HEK293 (cell line): ENCODE results near the gene AP3S2.
"Not testable (repeated sequence)": the region's sequence is repeated elsewhere in the genome, so short reads cannot be mapped to it uniquely, and the experiment has no call there.

ENCODE experiments used
- CTCF ChIA-PET: fragments of 350-600 bp; formaldehyde crosslinking; extraction: SDS; loops from one replicate; lab custom pipeline; 2021; ENCODE audit warnings: antibody characterized with exemption; lab: Yijun Ruan, JAX
- POLR2A ChIA-PET: fragments of 300-600 bp; formaldehyde crosslinking; extraction: SDS; loops from one replicate; lab custom pipeline; 2020; ENCODE audit warnings: antibody characterized with exemption, inconsistent platforms; lab: Yijun Ruan, JAX
- H3K27ac ChIP-seq: fragments of 200-500 bp; sonication (Bioruptor generic); 2 replicates; pipeline ENCODE4 v1.5.1; 2014; ENCODE audit warnings: low read depth, low read length, control low read depth, inconsistent platforms; ENCODE audit errors: extremely low read depth
- H3K36me3 ChIP-seq, 2 experiments: fragments of 200-500 bp in 1 of 2; sonication (Bioruptor generic) in 1 of 2; 1 replicate in 1 of 2; 2 replicates in 1 of 2; pipeline ENCODE4 v1.5.1; 2014 to 2017; ENCODE audit warnings: inconsistent platforms in 2 of 2, low read length in 2 of 2; ENCODE audit not compliant: control insufficient read depth in 2 of 2, insufficient read depth in 1 of 2
- H3K4me1 ChIP-seq: fragments of 200-500 bp; sonication (Bioruptor generic); 2 replicates; pipeline ENCODE4 v1.5.1; 2014; ENCODE audit warnings: mild to moderate bottlenecking, low read length, inconsistent platforms; ENCODE audit not compliant: control insufficient read depth, insufficient read depth
- H3K4me3 ChIP-seq: 2 replicates; pipeline ENCODE4 v1.5.1; 2011; ENCODE audit warnings: low read depth, mild to moderate bottlenecking, control low read depth, low read length, moderate library complexity
- H3K9me3 ChIP-seq: fragments of 200-500 bp; sonication (Bioruptor generic); 2 replicates; pipeline ENCODE4 v1.5.1; 2014; ENCODE audit warnings: low read depth, low read length, inconsistent platforms; ENCODE audit not compliant: control insufficient read depth, insufficient read depth
- GFI1B ChIP-seq: fragments of 450-650 bp; formaldehyde crosslinking; IDR thresholded peaks from 2 replicates; pipeline ENCODE4 v1.5.1; 2016; ENCODE audit warnings: missing biosample characterization, missing genetic modification characterization
- MYNN ChIP-seq: fragments of 450-650 bp; formaldehyde crosslinking; IDR thresholded peaks from 2 replicates; pipeline ENCODE4 v1.5.1; 2016; ENCODE audit warnings: missing biosample characterization, missing genetic modification characterization, borderline replicate concordance
- PBX3 ChIP-seq: sonication (generic); formaldehyde crosslinking; IDR thresholded peaks from 2 replicates; pipeline ENCODE4 v1.8.1; 2022; ENCODE audit warnings: mild to moderate bottlenecking, moderate library complexity, missing genetic modification reagents
- RBAK ChIP-seq: fragments of 450-650 bp; formaldehyde crosslinking; IDR thresholded peaks from 2 replicates; pipeline ENCODE4 v1.5.1; 2016; ENCODE audit warnings: missing biosample characterization, missing genetic modification characterization
- ZBTB11 ChIP-seq: fragments of 450-650 bp; formaldehyde crosslinking; conservative IDR thresholded peaks from 2 replicates; pipeline ENCODE4 v1.5.1; 2016; ENCODE audit warnings: low read depth, missing biosample characterization, missing genetic modification characterization
- ZBTB8A ChIP-seq: fragments of 450-650 bp; formaldehyde crosslinking; IDR thresholded peaks from 2 replicates; pipeline ENCODE4 v1.5.1; 2016; ENCODE audit warnings: missing biosample characterization, missing genetic modification characterization
- ZNF140 ChIP-seq: fragments of 450-650 bp; formaldehyde crosslinking; IDR thresholded peaks from 2 replicates; pipeline ENCODE4 v1.5.1; 2016; ENCODE audit warnings: missing biosample characterization, missing genetic modification characterization
- ZNF18 ChIP-seq: fragments of 450-650 bp; formaldehyde crosslinking; IDR thresholded peaks from 2 replicates; pipeline ENCODE4 v1.5.1; 2016; ENCODE audit warnings: missing biosample characterization, missing genetic modification characterization
- ZNF223 ChIP-seq: fragments of 450-650 bp; formaldehyde crosslinking; IDR thresholded peaks from 2 replicates; pipeline ENCODE4 v1.5.1; 2016; ENCODE audit warnings: missing biosample characterization, missing genetic modification characterization
- ZNF341 ChIP-seq: fragments of 450-650 bp; formaldehyde crosslinking; IDR thresholded peaks from 2 replicates; pipeline ENCODE4; 2016; ENCODE audit warnings: low read depth, missing biosample characterization, missing genetic modification characterization
- ZNF350 ChIP-seq: fragments of 450-650 bp; formaldehyde crosslinking; IDR thresholded peaks from 2 replicates; pipeline ENCODE4 v1.5.0; 2017; ENCODE audit warnings: missing biosample characterization, mild to moderate bottlenecking, missing genetic modification characterization
- ZNF394 ChIP-seq: fragments of 450-650 bp; formaldehyde crosslinking; IDR thresholded peaks from 2 replicates; pipeline ENCODE4 v1.5.1; 2016; ENCODE audit warnings: missing biosample characterization, missing genetic modification characterization, mild to moderate bottlenecking, moderate library complexity, borderline replicate concordance
- ZNF549 ChIP-seq: fragments of 450-650 bp; IDR thresholded peaks from 2 replicates; pipeline ENCODE4 v1.5.1; 2018; ENCODE audit warnings: missing biosample characterization, missing genetic modification characterization, mild to moderate bottlenecking, inconsistent platforms, moderate library complexity
- ZNF555 ChIP-seq: fragments of 450-650 bp; formaldehyde crosslinking; conservative IDR thresholded peaks from 2 replicates; pipeline ENCODE4 v1.5.1; 2017; ENCODE audit warnings: missing biosample characterization, mild to moderate bottlenecking, missing genetic modification characterization, inconsistent platforms
- ZNF558 ChIP-seq: fragments of 450-650 bp; formaldehyde crosslinking; IDR thresholded peaks from 2 replicates; pipeline ENCODE4 v1.5.1; 2016; ENCODE audit warnings: missing biosample characterization, missing genetic modification characterization
- ZNF560 ChIP-seq: fragments of 450-650 bp; formaldehyde crosslinking; IDR thresholded peaks from 2 replicates; pipeline ENCODE4 v1.5.1; 2017; ENCODE audit warnings: missing biosample characterization, missing genetic modification characterization, borderline replicate concordance
- ZNF580 ChIP-seq: fragments of 450-650 bp; formaldehyde crosslinking; IDR thresholded peaks from 2 replicates; pipeline ENCODE4 v1.5.1; 2016; ENCODE audit warnings: missing biosample characterization, missing genetic modification characterization
- ZNF610 ChIP-seq: fragments of 450-650 bp; formaldehyde crosslinking; IDR thresholded peaks from 2 replicates; pipeline ENCODE4 v1.5.1; 2016; ENCODE audit warnings: missing biosample characterization, missing genetic modification characterization, borderline replicate concordance
- ZNF623 ChIP-seq: fragments of 450-650 bp; formaldehyde crosslinking; IDR thresholded peaks from 2 replicates; pipeline ENCODE4 v1.5.1; 2016; ENCODE audit warnings: missing biosample characterization, missing genetic modification characterization
- ZNF654 ChIP-seq: fragments of 450-650 bp; formaldehyde crosslinking; IDR thresholded peaks from 2 replicates; pipeline ENCODE4 v1.5.1; 2016; ENCODE audit warnings: low read depth, missing biosample characterization, missing genetic modification characterization
- ZNF664 ChIP-seq: fragments of 450-650 bp; formaldehyde crosslinking; IDR thresholded peaks from 2 replicates; pipeline ENCODE4 v1.5.1; 2016; ENCODE audit warnings: missing biosample characterization, missing genetic modification characterization
- ZNF677 ChIP-seq: fragments of 450-650 bp; IDR thresholded peaks from 2 replicates; pipeline ENCODE4 v1.5.0; 2018; ENCODE audit warnings: missing biosample characterization, mild to moderate bottlenecking, missing genetic modification characterization, moderate library complexity
- ZNF776 ChIP-seq: fragments of 450-650 bp; formaldehyde crosslinking; IDR thresholded peaks from 2 replicates; pipeline ENCODE4 v1.5.0; 2017; ENCODE audit warnings: missing biosample characterization, missing genetic modification characterization, borderline replicate concordance
- ZXDB ChIP-seq: fragments of 450-650 bp; formaldehyde crosslinking; IDR thresholded peaks from 2 replicates; pipeline ENCODE4 v1.5.1; 2016; ENCODE audit warnings: missing biosample characterization, missing genetic modification characterization

AP3S2 gene

GRCh38 chr15:89790661-89791060, 103.1 kb downstream of the AP3S2 start:
- Histone ChIP-seq H3K4me3 (no peak overlapping the region), H3K36me3 (no peaks in the 10 kb centered on the region), H3K27ac (no peak overlapping the region), H3K9me3 (no peaks in the 10 kb centered on the region; the same call in 1 of the 2 replicates), H3K4me1 (peaks cover 10% of the 10 kb centered on the region)
- no peak for TF ChIP-seq ZNF776
- no peak for TF ChIP-seq ZNF677 (tag by site-specific recombination)
- TF ChIP-seq ZNF223 = no peak
- TF ChIP-seq PBX3 = no peak
- TF ChIP-seq ZNF654 (tag by site-specific recombination) = no peak
- no peak for TF ChIP-seq ZNF610 (tag by site-specific recombination)
- TF ChIP-seq MYNN (tag by site-specific recombination) = no peak
- TF ChIP-seq ZNF18 = no peak
- TF ChIP-seq GFI1B (tag by site-specific recombination) = no peak
- no peak for TF ChIP-seq ZNF664
- no peak for TF ChIP-seq ZNF580
- ChIA-PET POLR2A (no interaction called here), CTCF (interaction anchor here (2.1 kb wide), 1 partner anchor 85 kb away, joined by 7 read pairs; no protein-coding TSS in a partner anchor)

- Histone ChIP-seq H3K27ac (no peak overlapping the region), H3K9me3 (no peaks in the 10 kb centered on the region; the same call in 1 of the 2 replicates), H3K4me3 (no peak overlapping the region), H3K36me3 (no peaks in the 10 kb centered on the region), H3K4me1 (peaks cover 8% of the 10 kb centered on the region)
- POLR2A ChIA-PET = interaction anchor here (0.6 kb wide), 1 partner anchor 215 kb away, joined by 3 read pairs; no protein-coding TSS in a partner anchor
- TF ChIP-seq ZNF610 (tag by site-specific recombination) = no peak
- no peak for TF ChIP-seq ZNF350
- TF ChIP-seq ZNF560 (tag by site-specific recombination) = no peak
- no peak for TF ChIP-seq ZNF549
- TF ChIP-seq RBAK = no peak
- CTCF ChIA-PET = interaction anchor here (2.1 kb wide), 1 partner anchor 85 kb away, joined by 7 read pairs; no protein-coding TSS in a partner anchor
Observed at GRCh38 chr15:89790206-89790605, 103.6 kb downstream of the AP3S2 start.

- H3K4me1 ChIP-seq, POLR2A ChIA-PET, H3K4me3 ChIP-seq, H3K27ac ChIP-seq, H3K36me3 ChIP-seq, H3K9me3 ChIP-seq: not testable (repeated sequence)
- CTCF ChIA-PET = interaction anchor here (1.3 kb wide), 1 partner anchor 27 kb away, joined by 4 read pairs; no protein-coding TSS in a partner anchor
- TF ChIP-seq ZNF394 (tag by site-specific recombination) (peak; percentile 86; the same call in 1 of the 2 replicates), ZNF558 (tag by site-specific recombination) (peak; percentile 62; the same call in 1 of the 2 replicates), ZNF140 (tag by site-specific recombination) (peak; percentile 48; the same call in 1 of the 2 replicates), ZNF341 (tag by site-specific recombination) (0 out of 2 replicates have a peak, but pooled peaks have one; percentile 26), ZBTB8A (tag by site-specific recombination) (0 out of 2 replicates have a peak, but pooled peaks have one; percentile 38), ZXDB (tag by site-specific recombination) (0 out of 2 replicates have a peak, but pooled peaks have one; percentile 30), ZNF623 (tag by site-specific recombination) (peak; percentile 63), ZNF555 (peak; percentile 45), ZNF560 (tag by site-specific recombination) (0 out of 2 replicates have a peak, but pooled peaks have one; percentile 20), ZNF664 (peak; percentile 27; the same call in 1 of the 2 replicates), ZBTB11 (tag by site-specific recombination) (peak; percentile 60)
Observed at GRCh38 chr15:89788585-89788984, 105.2 kb downstream of the AP3S2 start.
